SK-MEL-5 (cell line): Measurements from ENCODE around the gene SLC39A9. TPM values are rescaled to one million over a fixed set of nuclear protein-coding genes. Genes with fewer than 3 reads are reported as not detected.
A peak's percentile ranks its signal among the peaks of the same experiment; 100 is the strongest.
"Not testable (repeated sequence)": the region's sequence is repeated elsewhere in the genome, so short reads cannot be mapped to it uniquely, and the experiment has no call there.

Source experiments
- DNase-seq: peaks from one replicate; pipeline ENCODE4 v3.0.0-alpha.2; 2016; ENCODE audit warnings: low read depth, low spot score
- in situ Hi-C: cut with HindIII; loops from 2 replicates; pipeline ENCODE4 v1.10.0; 2016; ENCODE audit warnings: low sequenced_read_pairs, high pct_unique_total_duplicates, low pct_unique_long_range_greater_than_20kb
- total RNA-seq: library from RNA; depleted of rRNA; stranded (reverse); fragments of >200 nt; shearing (Covaris generic); gene quantifications from 2 replicates; pipeline ENCODE4 v1.2.3, GENCODE V29; 2014

SLC39A9 gene
- total RNA-seq, 1 experiment from 2014 or later = 101 TPM

- DNase-seq = no peak
- in situ Hi-C loops = no loop called here
Measured at GRCh38 chr14:69404478-69404877, 6.0 kb downstream of the SLC39A9 start.

GRCh38 chr14:69404883-69405282 lies 6.4 kb downstream of the SLC39A9 start:
- DNase-seq = peak; percentile 20
- in situ Hi-C loops = no loop called here

GRCh38 chr14:69405762-69406161 lies 7.3 kb downstream of the SLC39A9 start:
- no peak for DNase-seq
- in situ Hi-C loops = no loop called here

GRCh38 chr14:69408331-69408960 lies 10.0 kb downstream of the SLC39A9 start:
- no peak for DNase-seq
- in situ Hi-C loops = no loop called here

GRCh38 chr14:69413483-69413882 lies 15.0 kb downstream of the SLC39A9 start:
- no peak for DNase-seq
- in situ Hi-C loops = no loop called here

GRCh38 chr14:69416087-69416486 lies 17.6 kb downstream of the SLC39A9 start:
- in situ Hi-C loops, DNase-seq: not testable (repeated sequence)

GRCh38 chr14:69423279-69423678 lies 24.8 kb downstream of the SLC39A9 start:
- in situ Hi-C loops = no loop called here
- no peak for DNase-seq

GRCh38 chr14:69424149-69424923 lies 25.8 kb downstream of the SLC39A9 start:
- in situ Hi-C loops = no loop called here
- no peak for DNase-seq

- no peak for DNase-seq
- in situ Hi-C loops = no loop called here
Measured at GRCh38 chr14:69427596-69427995, 29.1 kb downstream of the SLC39A9 start.

- in situ Hi-C loops = no loop called here
- no peak for DNase-seq
Measured at GRCh38 chr14:69428289-69428998, 30.0 kb downstream of the SLC39A9 start.

- DNase-seq = no peak
- in situ Hi-C loops = no loop called here
Measured at GRCh38 chr14:69429643-69430042, 31.2 kb downstream of the SLC39A9 start.

GRCh38 chr14:69430306-69430939 lies 31.9 kb downstream of the SLC39A9 start:
- no peak for DNase-seq
- in situ Hi-C loops = no loop called here

- in situ Hi-C loops = no loop called here
- DNase-seq = no peak
Measured at GRCh38 chr14:69432364-69432763, 33.9 kb downstream of the SLC39A9 start.

- no peak for DNase-seq
- in situ Hi-C loops = no loop called here
Measured at GRCh38 chr14:69439521-69440270, 41.2 kb downstream of the SLC39A9 start.

- no peak for DNase-seq
- in situ Hi-C loops = no loop called here
Measured at GRCh38 chr14:69441948-69442347, 43.5 kb downstream of the SLC39A9 start.

- in situ Hi-C loops = no loop called here
- DNase-seq = no peak
Measured at GRCh38 chr14:69443296-69443805, 44.9 kb downstream of the SLC39A9 start.

- DNase-seq = no peak
- in situ Hi-C loops = no loop called here
Measured at GRCh38 chr14:69449216-69449615, 50.7 kb downstream of the SLC39A9 start.
